Measurements from ENCODE around the gene KIAA0825.

- TF ChIP-seq ELF4 (IDR thresholded peaks at IDR 0.05): peak; percentile 98
- TF ChIP-seq SUZ12 (IDR thresholded peaks at IDR 0.05): no peak
- TF ChIP-seq FOXK2 (IDR thresholded peaks at IDR 0.05): no peak
- no peak for TF ChIP-seq ARNT (IDR thresholded peaks at IDR 0.05)
- TF ChIP-seq TARDBP (IDR thresholded peaks at IDR 0.05): no peak
- TF ChIP-seq HDGF (IDR thresholded peaks at IDR 0.05; ENCODE audit: borderline replicate concordance): no peak
- TF ChIP-seq PKNOX1 (IDR thresholded peaks at IDR 0.05): peak; percentile 70
- no peak for TF ChIP-seq ZNF384 (IDR thresholded peaks at IDR 0.05)
These were observed 507.0 kb downstream of the KIAA0825 start for GRCh38 chr5:94111209-94112004.
